KOPT-K1 (cell line): ENCODE data around the gene XAGE3.
"Not testable (repeated sequence)": the region's sequence is repeated elsewhere in the genome, so short reads cannot be mapped to it uniquely, and the experiment has no call there.

Experiments used
- H3K27ac ChIP-seq: fragments of 200-600 bp; sonication (generic); 2 replicates; pipeline ENCODE4 v1.5.1; 2016; ENCODE audit warnings: antibody characterized with exemption, mild to moderate bottlenecking, low read depth, low read length; ENCODE audit not compliant: poor library complexity, severe bottlenecking
- H3K36me3 ChIP-seq: fragments of 200-600 bp; sonication (generic); 2 replicates; pipeline ENCODE4 v1.5.1; 2017; ENCODE audit warnings: antibody characterized with exemption, mild to moderate bottlenecking, low read length, moderate library complexity; ENCODE audit not compliant: insufficient read depth
- H3K9me3 ChIP-seq: fragments of 200-600 bp; sonication (generic); 2 replicates; pipeline ENCODE4 v1.5.1; 2017; ENCODE audit warnings: antibody characterized with exemption, low read length, mild to moderate bottlenecking; ENCODE audit not compliant: insufficient read depth, poor library complexity, severe bottlenecking

Gene XAGE3

DNA sequence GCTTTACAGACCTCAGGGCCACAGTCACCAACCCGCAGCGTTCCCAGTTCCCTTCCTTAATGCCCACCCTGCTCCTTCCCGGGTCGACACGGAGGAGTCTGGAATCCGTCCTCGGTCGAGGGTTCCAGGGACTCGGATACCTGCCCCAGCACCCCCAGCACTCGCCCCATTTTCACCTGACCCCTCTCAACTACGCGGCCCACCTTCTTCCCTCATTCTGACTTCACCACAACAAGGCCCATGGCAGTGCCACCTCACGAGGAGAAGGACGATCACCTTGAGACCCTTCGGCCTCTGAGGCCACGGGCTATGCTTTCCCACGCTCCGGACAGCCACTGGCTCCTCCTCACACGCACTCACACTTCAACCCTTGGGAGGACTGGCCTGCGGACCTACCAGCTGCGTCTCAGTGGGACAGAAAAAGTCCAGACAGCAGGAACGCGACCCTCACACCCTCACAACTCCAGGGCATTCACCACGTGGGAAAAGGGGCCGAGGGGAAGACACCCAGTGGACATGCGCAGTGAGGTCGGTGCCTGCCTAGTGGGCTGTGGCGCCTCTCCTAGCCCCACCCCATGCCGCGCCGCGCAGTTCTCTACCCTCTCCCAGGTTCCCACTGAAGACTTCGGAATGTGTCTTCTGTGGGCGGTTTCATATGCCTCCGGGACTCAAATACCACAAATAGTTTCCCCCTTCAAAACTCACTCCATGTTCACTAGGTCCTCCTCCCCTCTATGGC is at the start of gene XAGE3:
XAGE3 (minus strand) TSS at position 474 of the 739 bp plus-strand sequence. CDS start 950 bp downstream, outside the sequence.
- Histone ChIP-seq H3K36me3 (no peaks in the 10 kb centered on the region), H3K27ac (no peak within 1 kb of the TSS), H3K9me3 (no peaks in the 10 kb centered on the region)

DNA sequence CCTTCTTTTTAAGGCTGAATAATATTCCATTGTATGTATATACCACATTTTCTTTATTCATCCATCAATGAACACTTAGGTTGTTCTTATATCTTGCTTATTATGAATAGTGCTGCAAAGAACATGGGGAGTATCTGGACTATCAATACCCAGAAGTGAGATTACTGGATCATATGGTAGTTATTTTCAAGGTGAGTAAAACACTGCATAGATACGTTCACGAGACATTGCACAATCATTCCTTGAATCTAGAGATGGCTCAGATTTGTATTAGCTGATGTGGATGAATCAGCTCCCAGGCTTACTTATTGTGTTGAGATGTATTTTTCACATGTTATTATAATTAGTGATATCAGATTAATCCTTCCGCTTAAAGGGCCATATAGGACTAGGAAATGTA is 46.8 kb upstream of the XAGE3 start:
- not testable (repeated sequence) for H3K36me3 ChIP-seq, H3K27ac ChIP-seq, H3K9me3 ChIP-seq

DNA sequence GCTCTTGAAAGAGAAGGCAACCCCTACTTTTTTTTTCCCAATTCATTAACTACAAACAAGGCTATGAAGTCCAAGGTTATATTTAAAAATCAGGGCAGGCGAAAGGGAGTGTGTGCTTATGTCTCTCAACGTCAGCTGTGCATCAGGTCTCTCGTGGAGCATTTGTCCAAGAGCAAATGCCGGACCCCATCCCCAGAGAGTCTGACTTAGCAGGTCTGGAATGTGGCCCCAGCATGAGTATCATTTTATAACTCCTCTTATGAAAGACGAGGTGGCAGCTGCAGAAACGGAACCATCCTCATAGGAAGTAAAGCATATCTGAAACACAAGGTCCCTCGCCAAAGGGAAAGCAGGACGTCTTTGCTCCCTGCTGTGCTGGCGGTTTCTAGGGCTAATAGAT is 45.8 kb upstream of the XAGE3 start:
- not testable (repeated sequence) for H3K9me3 ChIP-seq, H3K27ac ChIP-seq, H3K36me3 ChIP-seq

DNA sequence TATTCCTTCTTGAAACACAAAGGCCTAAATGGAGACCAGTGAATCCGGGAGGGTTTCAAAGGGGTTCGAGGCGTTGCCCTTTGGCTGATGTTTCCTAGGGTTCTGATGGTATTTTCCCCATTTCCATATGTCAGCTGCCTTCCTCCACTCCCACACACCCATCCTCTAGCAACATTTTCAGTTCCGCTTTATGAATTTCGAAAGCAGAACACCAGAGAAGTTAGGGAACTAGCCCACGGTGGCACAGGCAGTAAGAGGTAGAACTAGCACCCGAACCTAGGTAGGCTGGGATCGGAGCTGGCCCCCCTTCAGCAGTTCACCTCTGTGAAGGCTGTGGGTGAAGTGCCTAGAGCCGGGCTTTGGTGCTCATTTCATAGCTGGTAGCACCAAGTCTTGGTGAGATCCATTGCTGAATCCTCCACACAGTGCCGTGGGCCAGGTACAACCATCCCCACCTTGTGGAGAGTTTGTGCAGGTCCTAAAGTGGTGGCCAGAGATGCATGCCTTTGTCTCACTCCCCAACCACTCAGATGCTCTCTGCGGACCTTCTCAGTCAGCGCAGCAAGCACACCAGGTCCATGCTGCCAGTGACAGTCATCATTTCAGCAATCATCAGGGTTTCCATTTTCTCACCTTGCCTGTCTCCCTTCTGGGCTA is 41.6 kb upstream of the XAGE3 start:
- H3K27ac ChIP-seq, H3K9me3 ChIP-seq, H3K36me3 ChIP-seq: not testable (repeated sequence)

- H3K36me3 ChIP-seq, H3K9me3 ChIP-seq, H3K27ac ChIP-seq: not testable (repeated sequence)
Measured at GRCh38 chrX:52907900-52908299, 40.0 kb upstream of the XAGE3 start.

GRCh38 chrX:52907137-52907536 is 39.3 kb upstream of the XAGE3 start:
- not testable (repeated sequence) for H3K9me3 ChIP-seq, H3K27ac ChIP-seq, H3K36me3 ChIP-seq

- H3K9me3 ChIP-seq, H3K27ac ChIP-seq, H3K36me3 ChIP-seq: not testable (repeated sequence)
Measured at GRCh38 chrX:52906072-52906471, 38.2 kb upstream of the XAGE3 start.

DNA sequence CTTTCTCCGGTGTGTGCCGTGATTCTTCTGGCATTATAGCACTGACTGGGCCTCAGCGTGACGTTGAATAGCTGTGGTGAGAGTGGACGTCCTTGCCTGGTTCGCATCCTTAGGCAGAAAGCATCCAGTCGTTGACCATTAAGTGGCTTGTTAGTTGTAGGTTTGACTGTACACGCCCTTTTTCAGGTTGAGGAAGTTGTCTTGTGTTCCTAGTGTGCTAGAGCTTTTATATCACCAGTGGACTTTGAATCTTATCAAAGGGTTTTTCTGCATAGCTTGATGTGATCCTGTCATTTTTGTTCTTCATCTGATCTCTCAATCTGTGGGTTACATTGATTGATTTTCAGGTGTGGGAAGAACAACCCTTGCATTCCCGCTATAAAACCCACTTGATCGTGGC is 37.6 kb upstream of the XAGE3 start:
- H3K36me3 ChIP-seq, H3K27ac ChIP-seq, H3K9me3 ChIP-seq: not testable (repeated sequence)

DNA sequence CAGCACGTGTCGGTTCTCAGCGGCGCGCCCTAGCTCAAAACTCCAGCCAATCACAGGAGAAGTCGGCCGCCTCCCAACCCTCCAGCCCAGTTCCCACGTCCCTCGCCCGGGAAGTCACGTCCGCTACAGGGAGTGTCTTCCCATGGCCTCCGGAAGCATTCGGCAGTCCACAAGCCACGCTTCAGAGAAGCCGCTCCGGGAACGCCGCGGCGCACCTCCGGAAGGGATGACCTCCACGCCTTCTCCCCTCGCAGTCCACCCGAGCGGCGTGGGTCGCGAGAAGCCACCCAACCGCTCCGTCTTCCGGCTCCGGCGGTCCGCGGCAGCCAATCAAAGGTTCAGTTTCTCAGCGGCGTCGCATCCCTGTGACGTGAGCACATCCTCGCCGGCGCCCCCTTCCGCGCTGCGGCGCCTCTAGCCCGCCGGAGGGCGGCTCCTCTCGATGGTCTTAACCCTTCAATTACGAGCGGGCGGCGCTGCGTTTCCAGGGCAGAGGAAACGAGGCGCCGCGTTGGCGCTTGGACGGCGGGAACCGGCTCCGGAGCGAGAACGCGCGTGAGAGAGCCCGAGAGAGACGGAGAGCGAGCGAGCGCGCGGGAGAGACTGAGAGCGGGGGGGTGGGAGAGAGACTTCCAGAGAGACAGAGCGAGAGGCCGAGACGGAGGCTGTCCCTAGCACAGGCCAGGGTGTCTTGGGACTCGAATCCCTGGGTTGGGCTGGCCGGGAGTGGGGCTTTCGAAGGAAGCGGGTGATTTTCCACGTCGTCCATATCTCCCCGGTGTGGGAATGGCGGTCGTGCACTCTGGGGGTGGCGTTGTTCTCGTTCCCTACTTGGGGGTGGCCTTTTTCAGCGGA is 29.2 kb upstream of the XAGE3 start, which contains the start of gene FAM156B:
FAM156B (plus strand) TSS at position 476 of the 855 bp plus-strand sequence. CDS start 9,896 bp downstream, outside the sequence.
- not testable (repeated sequence) for H3K27ac ChIP-seq, H3K36me3 ChIP-seq, H3K9me3 ChIP-seq

- H3K27ac ChIP-seq, H3K36me3 ChIP-seq, H3K9me3 ChIP-seq: not testable (repeated sequence)
Measured at GRCh38 chrX:52896438-52896837, 28.6 kb upstream of the XAGE3 start.

DNA sequence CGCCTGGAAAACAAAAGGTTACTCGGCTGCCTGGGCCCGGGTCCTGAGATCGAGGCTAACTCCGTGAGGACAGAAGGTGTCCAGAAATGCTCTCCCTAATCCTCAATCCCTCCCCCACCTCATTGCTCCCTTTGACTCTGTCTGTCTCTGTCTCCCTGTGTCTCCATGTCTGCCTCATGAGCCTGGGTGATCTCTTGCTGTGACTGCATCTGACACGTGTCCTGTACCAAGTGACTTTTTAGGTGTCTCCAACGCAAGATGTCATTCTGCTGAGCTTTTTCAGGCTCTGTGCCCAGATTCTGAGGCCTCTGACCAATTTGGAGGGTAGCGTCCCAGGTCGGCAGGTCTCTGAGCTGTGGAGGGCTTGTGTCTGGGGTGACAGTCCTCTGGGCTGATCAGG is 20.2 kb upstream of the XAGE3 start:
- H3K9me3 ChIP-seq, H3K36me3 ChIP-seq, H3K27ac ChIP-seq: not testable (repeated sequence)

DNA sequence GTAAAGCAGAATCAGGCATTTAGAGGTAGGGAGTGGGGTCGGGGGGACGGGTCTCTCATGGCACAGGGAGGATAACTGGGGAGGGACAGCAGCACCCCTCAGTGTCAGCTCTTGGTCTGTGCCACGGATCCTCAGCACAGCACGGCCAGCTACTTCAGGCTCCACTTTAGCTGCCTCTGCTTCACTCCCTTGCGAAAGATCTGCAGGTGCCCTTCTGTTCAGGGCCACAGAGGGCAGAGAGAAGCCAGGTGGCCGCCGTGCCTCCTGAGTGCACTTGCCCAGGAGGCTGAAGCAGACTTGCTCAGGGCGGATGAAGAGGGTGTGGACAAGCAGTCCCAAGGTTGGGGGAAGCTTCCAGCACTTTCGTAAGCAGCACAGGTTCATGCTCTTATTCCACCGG is 19.6 kb upstream of the XAGE3 start:
- H3K27ac ChIP-seq, result not testable (repeated sequence)

DNA sequence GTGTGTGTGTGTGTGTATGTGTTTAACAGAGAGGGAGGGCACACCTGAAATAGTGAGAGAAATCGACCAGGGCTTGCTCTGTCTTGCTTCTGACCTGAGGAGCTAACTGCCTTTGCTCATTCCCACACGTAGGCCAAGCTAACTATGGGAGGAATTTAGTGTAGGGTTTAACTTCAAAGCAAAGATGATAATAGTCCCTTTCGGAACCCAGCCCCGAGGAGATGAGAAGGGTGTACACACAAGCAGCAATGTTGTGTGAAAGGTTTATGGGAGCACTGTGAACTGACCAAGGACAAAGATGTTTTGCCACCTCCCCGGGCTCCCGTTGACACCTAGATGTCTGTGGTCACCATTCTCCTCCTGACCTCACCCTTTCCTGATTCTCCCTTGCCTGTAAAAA is 8.5 kb upstream of the XAGE3 start:
- not testable (repeated sequence) for H3K36me3 ChIP-seq, H3K9me3 ChIP-seq, H3K27ac ChIP-seq

More for the DNA sequence above, 19.6 kb upstream of the XAGE3 start:
- not testable (repeated sequence) for H3K9me3 ChIP-seq, H3K36me3 ChIP-seq

DNA sequence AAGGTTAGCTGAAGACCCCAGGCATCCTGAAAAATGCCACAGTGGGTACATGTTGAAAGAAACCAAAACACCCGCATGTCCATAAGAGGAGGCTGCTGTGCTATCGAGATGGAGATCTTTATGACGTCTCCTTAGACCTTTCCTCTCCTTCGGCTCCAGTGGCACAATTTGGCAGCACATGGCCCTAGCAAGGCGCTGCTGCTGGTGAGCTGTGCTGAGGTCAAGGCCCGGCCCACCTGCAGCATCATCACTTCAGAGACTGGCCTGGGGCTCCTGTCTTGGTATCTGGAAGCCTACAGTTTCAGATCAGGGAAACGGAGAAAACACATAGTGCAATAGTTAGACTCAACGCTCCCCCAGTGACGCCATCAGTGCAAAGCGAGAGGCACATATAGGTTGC is 7.6 kb upstream of the XAGE3 start:
- H3K36me3 ChIP-seq, H3K9me3 ChIP-seq, H3K27ac ChIP-seq: not testable (repeated sequence)

DNA sequence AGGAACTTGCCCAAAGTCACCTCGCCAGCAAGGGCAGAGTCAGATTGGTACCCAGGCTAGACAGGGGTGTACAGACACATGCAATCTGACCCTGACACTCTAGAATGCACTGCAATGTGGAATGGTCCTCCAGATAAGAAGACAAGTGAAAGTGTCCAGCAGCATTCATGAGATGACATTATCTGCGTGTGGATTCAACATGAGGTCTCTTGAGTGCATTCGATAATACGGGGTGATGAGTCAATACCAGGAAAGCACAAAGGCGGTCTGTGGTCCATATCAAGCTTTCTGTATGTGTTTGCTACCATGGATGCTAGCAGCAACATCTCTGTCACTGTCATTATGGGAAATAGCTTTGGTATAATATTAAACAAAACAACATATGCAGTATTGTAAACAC is 6.8 kb upstream of the XAGE3 start:
- no peaks in the 10 kb centered on the region for H3K36me3 ChIP-seq
- no peaks in the 10 kb centered on the region for H3K9me3 ChIP-seq
- H3K27ac ChIP-seq, result no peak overlapping the region
